ENCODE results near the gene FANCE.

FANCE gene

GRCh38 chr6:35411066-35411465 is 41.1 kb upstream of the FANCE start:
- no peak overlapping the region for H3K4me3 ChIP-seq (ENCODE audit: low read depth, low read length)
- TF ChIP-seq CTCF (IDR thresholded peaks at IDR 0.05; ENCODE audit: borderline replicate concordance, insufficient read depth, low read depth, low read length) = no peak

DNA sequence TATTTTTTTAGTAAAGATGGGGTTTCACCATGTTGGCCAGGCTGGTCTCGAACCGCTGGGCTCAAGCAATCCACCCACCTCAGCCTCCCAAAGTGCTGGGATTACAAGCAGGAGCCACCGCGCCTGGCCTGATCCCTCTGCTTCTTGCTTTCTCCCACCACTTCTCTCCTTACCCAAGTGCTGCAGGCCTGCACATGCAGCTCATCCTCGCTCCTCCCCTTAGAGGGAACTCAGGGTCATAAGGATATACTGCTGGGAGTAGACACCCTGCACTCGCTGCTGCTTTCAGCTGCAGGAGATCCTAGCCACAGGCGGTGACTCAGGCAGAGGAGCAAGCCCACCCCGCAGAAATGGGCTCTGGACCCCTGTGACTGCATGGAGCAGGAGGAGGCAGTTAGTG is 40.0 kb upstream of the FANCE start:
- no peak overlapping the region for H3K4me3 ChIP-seq (ENCODE audit: low read depth, low read length)
- no peak for TF ChIP-seq CTCF (IDR thresholded peaks at IDR 0.05; ENCODE audit: borderline replicate concordance, insufficient read depth, low read depth, low read length)

GRCh38 chr6:35413911-35414310 is 38.2 kb upstream of the FANCE start:
- no peak for TF ChIP-seq CTCF (IDR thresholded peaks at IDR 0.05; ENCODE audit: borderline replicate concordance, insufficient read depth, low read depth, low read length)
- H3K4me3 ChIP-seq (ENCODE audit: low read depth, low read length) = no peak overlapping the region

GRCh38 chr6:35415065-35415891 is 36.9 kb upstream of the FANCE start:
- TF ChIP-seq CTCF (IDR thresholded peaks at IDR 0.05; ENCODE audit: borderline replicate concordance, insufficient read depth, low read depth, low read length) = no peak
- H3K4me3 ChIP-seq (ENCODE audit: low read depth, low read length) = no peak overlapping the region

GRCh38 chr6:35417979-35418661 is 34.0 kb upstream of the FANCE start:
- TF ChIP-seq CTCF (IDR thresholded peaks at IDR 0.05; ENCODE audit: borderline replicate concordance, insufficient read depth, low read depth, low read length) = no peak
- no peak overlapping the region for H3K4me3 ChIP-seq (ENCODE audit: low read depth, low read length)

GRCh38 chr6:35419417-35419816 is 32.7 kb upstream of the FANCE start:
- 0 out of 2 replicates have a peak, but pooled peaks have one; percentile 24 for TF ChIP-seq CTCF (IDR thresholded peaks at IDR 0.05; ENCODE audit: borderline replicate concordance, insufficient read depth, low read depth, low read length)
- no peak overlapping the region for H3K4me3 ChIP-seq (ENCODE audit: low read depth, low read length)

DNA sequence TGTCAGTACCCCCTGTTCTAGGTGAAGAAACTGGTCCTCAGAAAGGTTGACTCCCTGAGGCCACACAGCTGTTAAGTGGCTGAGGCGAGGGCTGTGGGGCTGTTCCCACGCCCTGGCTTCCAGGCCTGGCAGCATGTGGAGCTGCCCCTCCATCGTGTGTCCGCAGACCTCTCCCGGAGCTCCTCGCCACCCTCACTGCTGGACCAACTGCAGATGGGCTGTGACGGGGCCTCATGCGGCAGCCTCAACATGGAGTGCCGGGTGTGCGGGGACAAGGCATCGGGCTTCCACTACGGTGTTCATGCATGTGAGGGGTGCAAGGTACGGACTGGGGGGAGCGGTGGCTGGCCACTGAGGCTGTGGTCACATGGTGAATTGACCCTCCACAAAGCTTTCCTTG is 32.2 kb upstream of the FANCE start:
- no peak for TF ChIP-seq CTCF (IDR thresholded peaks at IDR 0.05; ENCODE audit: borderline replicate concordance, insufficient read depth, low read depth, low read length)
- H3K4me3 ChIP-seq (ENCODE audit: low read depth, low read length) = no peak overlapping the region
